Measurements from ENCODE around the gene KLHL4. TPM values are rescaled to one million over a fixed set of nuclear protein-coding genes. Genes with fewer than 3 reads are reported as not detected.

KLHL4 gene
- total and polyA plus RNA-seq, 10 of the 15 experiments (the other 5 are each of a cell fraction or from before 2014, with no cell fraction given): 0.03 TPM; not detected in 8

DNA sequence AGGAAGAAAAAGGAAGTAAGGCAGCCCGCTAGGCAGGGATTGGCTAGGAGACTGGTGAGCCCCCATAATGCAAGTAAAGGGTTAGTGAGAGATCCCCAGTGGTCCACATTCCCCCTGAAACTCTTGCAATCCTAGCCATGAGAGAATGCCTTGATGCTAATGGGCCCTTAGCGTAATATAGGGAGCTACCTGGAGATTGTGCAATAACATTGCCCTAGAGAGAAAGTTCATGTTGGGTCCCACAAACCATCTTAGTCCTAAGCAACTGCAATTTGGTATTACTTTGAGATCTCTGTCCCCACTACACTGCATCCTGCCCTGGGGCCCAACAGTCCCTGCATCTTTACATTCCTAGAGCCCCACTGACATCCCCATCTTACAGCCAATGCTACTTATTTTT is 188.5 kb downstream of the KLHL4 start:
- FAIRE-seq: no peak
- Histone ChIP-seq H3K27me3 (replicated peaks in 1 of 2; ENCODE audit: control insufficient read depth in 2 of 2, insufficient read depth in 2 of 2, low read length in 1 of 2) (no peaks in the 10 kb centered on the region), H3K79me2 (ENCODE audit: control insufficient read depth, insufficient read depth, low read length) (no peaks in the 10 kb centered on the region), H3K9ac (ENCODE audit: control insufficient read depth, insufficient read depth, low read length) (no peak overlapping the region), H3K4me3 (no peak overlapping the region), H4K20me1 (ENCODE audit: control insufficient read depth, insufficient read depth) (no peaks in the 10 kb centered on the region), H3K9me3 (replicated peaks; ENCODE audit: control insufficient read depth, insufficient read depth, low read length) (no peaks in the 10 kb centered on the region; the same call in 2 of the 3 replicates), H3K4me1 (ENCODE audit: control insufficient read depth, insufficient read depth, low read length) (no peaks in the 10 kb centered on the region), H3K27ac (ENCODE audit: control insufficient read depth, insufficient read depth) (no peak overlapping the region), H2AFZ (ENCODE audit: control insufficient read depth, low read depth, low read length) (no peak overlapping the region), H3K4me2 (ENCODE audit: control insufficient read depth, insufficient read depth) (no peak overlapping the region), H3K36me3 (ENCODE audit: control insufficient read depth in 2 of 2, insufficient read depth in 2 of 2, low read length in 1 of 2) (no peaks in the 10 kb centered on the region)
- DNase-seq (ENCODE audit: low read depth, low spot score): no peak
- ChIA-PET SMC1A (ENCODE audit: uncharacterized antibody, unreplicated experiment) (interaction anchor here (1.6 kb wide), 1 partner anchor 14 kb away, joined by 3 read pairs; no protein-coding TSS in a partner anchor), POLR2A (no interaction called here), RAD21 (ENCODE audit: unreplicated experiment) (no interaction called here), CTCF (no interaction called here)
- TF ChIP-seq HDGF (IDR thresholded peaks at IDR 0.05): no peak
- TF ChIP-seq MYC (IDR thresholded peaks at IDR 0.05; ENCODE audit: insufficient read depth, insufficient read length, insufficient replicate concordance, low read length, severe bottlenecking): no peak
- ATAC-seq: no peak
- no TSS peak for BruUV-seq (replicated peaks)
- intact Hi-C loops (cut with micrococcal nuclease; ENCODE audit: unreplicated experiment): no loop called here
- in situ Hi-C loops (cut with MboI): no loop called here
- WGBS (ENCODE audit: insufficient coverage, insufficient replicate concordance, low lambda C conversion rate, missing lambda C conversion rate): 3% methylated on average over 2 of the region's 2 CpGs

GRCh38 chrX:87710580-87710979 is 193.0 kb downstream of the KLHL4 start:
- intact Hi-C loops (cut with micrococcal nuclease; ENCODE audit: unreplicated experiment): no loop called here
- DNase-seq (ENCODE audit: low read depth, low spot score) (no peak), ATAC-seq (no peak), FAIRE-seq (no peak)
- 0% methylated on average over 1 of the region's 1 CpG for WGBS (ENCODE audit: insufficient coverage, insufficient replicate concordance, low lambda C conversion rate, missing lambda C conversion rate)
- Histone ChIP-seq H3K27ac (ENCODE audit: control insufficient read depth, insufficient read depth) (no peak overlapping the region), H3K27me3 (replicated peaks in 1 of 2; ENCODE audit: control insufficient read depth in 2 of 2, insufficient read depth in 2 of 2, low read length in 1 of 2) (no peaks in the 10 kb centered on the region), H3K9me3 (replicated peaks; ENCODE audit: control insufficient read depth, insufficient read depth, low read length) (no peaks in the 10 kb centered on the region; the same call in 2 of the 3 replicates), H3K4me3 (no peak overlapping the region), H4K20me1 (ENCODE audit: control insufficient read depth, insufficient read depth) (no peaks in the 10 kb centered on the region), H2AFZ (ENCODE audit: control insufficient read depth, low read depth, low read length) (no peak overlapping the region), H3K4me1 (ENCODE audit: control insufficient read depth, insufficient read depth, low read length) (no peaks in the 10 kb centered on the region), H3K4me2 (ENCODE audit: control insufficient read depth, insufficient read depth) (no peak overlapping the region), H3K9ac (ENCODE audit: control insufficient read depth, insufficient read depth, low read length) (no peak overlapping the region), H3K79me2 (ENCODE audit: control insufficient read depth, insufficient read depth, low read length) (no peaks in the 10 kb centered on the region), H3K36me3 (ENCODE audit: control insufficient read depth in 2 of 2, insufficient read depth in 2 of 2, low read length in 1 of 2) (no peaks in the 10 kb centered on the region)
- no TSS peak for BruUV-seq (replicated peaks)
- in situ Hi-C loops (cut with MboI): no loop called here
- ChIA-PET SMC1A (ENCODE audit: uncharacterized antibody, unreplicated experiment) (no interaction called here), POLR2A (no interaction called here), RAD21 (ENCODE audit: unreplicated experiment) (no interaction called here), CTCF (no interaction called here)
- TF ChIP-seq CBX5 (IDR thresholded peaks at IDR 0.05; ENCODE audit: low read depth) (no peak), ELK1 (IDR thresholded peaks at IDR 0.05; ENCODE audit: low read depth, low read length) (no peak), CTCF (IDR thresholded peaks at IDR 0.05 in 2 of 3, conservative IDR thresholded peaks at IDR 0.05 in 1 of 3; ENCODE audit: control insufficient read depth in 2 of 3, extremely low read depth in 1 of 3, insufficient read depth in 1 of 3, low read depth in 3 of 3, low read length in 3 of 3) (no peak), RELA (IDR thresholded peaks at IDR 0.05; ENCODE audit: borderline replicate concordance, partially characterized antibody) (no peak), RCOR1 (conservative IDR thresholded peaks at IDR 0.05; ENCODE audit: low read depth, low read length) (no peak), RAD51 (IDR thresholded peaks at IDR 0.05) (no peak), POU2F2 (IDR thresholded peaks at IDR 0.05; ENCODE audit: borderline replicate concordance, low read depth, low read length) (no peak), SMAD5 (IDR thresholded peaks at IDR 0.05; ENCODE audit: low read depth) (no peak), BRCA1 (IDR thresholded peaks at IDR 0.05; ENCODE audit: low read depth, low read length) (no peak)
